Right atrium auricular region (tissue), 2 donors: Measurements from ENCODE around the gene ARHGEF28. TPM values are rescaled to one million over a fixed set of nuclear protein-coding genes. Genes with fewer than 3 reads are reported as not detected.

ENCODE experiments used
- DNase-seq: peaks from one replicate; pipeline ENCODE4 v3.0.0-alpha.2; 2019; ENCODE audit warnings: low spot score
- H3K27ac ChIP-seq, 2 donors: fragments of 200-600 bp; sonication (generic); 1 replicate in 1 of 2; 2 replicates in 1 of 2; pipeline ENCODE4 v1.5.1; 2016 to 2019
- H3K27me3 ChIP-seq, 2 donors: fragments of 200-600 bp; sonication (generic); one replicate each; pipeline versions ENCODE4 v1.5.1 to v1.6.0; 2017 to 2019
- H3K36me3 ChIP-seq: fragments of 200-600 bp; sonication (generic); one replicate; pipeline ENCODE4 v1.5.1; 2016
- H3K4me1 ChIP-seq, 2 donors: fragments of 200-600 bp; sonication (generic); one replicate each; pipeline versions ENCODE4 v1.5.1 to v1.6.0; 2017 to 2019
- H3K4me3 ChIP-seq, 2 donors: fragments of 200-600 bp; sonication (generic); 1 replicate in 1 of 2; 2 replicates in 1 of 2; pipeline ENCODE4 v1.5.1; 2017 to 2019; ENCODE audit warnings: mild to moderate bottlenecking in 1 of 2, moderate library complexity in 1 of 2
- H3K9me3 ChIP-seq, 2 donors: fragments of 200-600 bp; sonication (generic); one replicate each; pipeline ENCODE4 v1.5.1; 2019
- CTCF ChIP-seq, 2 donors: fragments of 200-600 bp; sonication (generic); IDR thresholded peaks; one replicate each; pipeline ENCODE4 v1.5.1; 2019; ENCODE audit warnings: antibody characterized with exemption in 2 of 2
- total RNA-seq, 2 donors: library from RNA; depleted of rRNA; stranded (reverse); fragments of >200 nt; gene quantifications; one replicate each; pipeline ENCODE4 v1.1.0, GENCODE V29; 2016

The ARHGEF28 gene
- total RNA-seq, 2 donors from 2014 or later, result 1.0 to 2.9 TPM

DNA sequence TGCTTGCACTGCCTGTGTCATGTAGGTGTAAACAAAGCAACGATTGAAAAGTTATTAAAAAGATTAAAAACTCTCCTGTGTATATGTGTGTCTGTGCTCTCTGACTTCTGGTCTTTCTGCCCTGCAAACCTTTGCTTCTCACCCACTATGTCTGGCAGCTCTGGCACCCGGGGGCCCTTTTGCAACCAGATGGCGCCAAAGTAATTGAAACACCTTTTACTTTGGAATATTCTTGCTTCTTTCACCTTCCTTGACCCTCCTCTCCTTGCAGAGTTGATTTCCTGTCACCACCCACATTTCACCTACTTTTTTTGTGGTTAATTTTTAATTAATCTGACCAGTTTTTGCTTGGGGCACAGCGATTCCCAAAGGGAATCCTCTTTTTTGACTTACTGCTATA, 275.5 kb downstream of the ARHGEF28 start:
- peak in 1 of 2 donors; percentile 29 for TF ChIP-seq CTCF (IDR thresholded peaks at IDR 0.05)

GRCh38 chr5:73902327-73903051, 276.5 kb downstream of the ARHGEF28 start:
- no peaks in the 10 kb centered on the region for H3K9me3 ChIP-seq
- no peak overlapping the region for H3K27ac ChIP-seq
- H3K4me3 ChIP-seq, result no peak overlapping the region
- peak; percentile 80 to 95 for TF ChIP-seq CTCF (IDR thresholded peaks at IDR 0.05)
- H3K36me3 ChIP-seq, result no peaks in the 10 kb centered on the region
- no peaks in the 10 kb centered on the region for H3K27me3 ChIP-seq
- H3K4me1 ChIP-seq, result no peaks in the 10 kb centered on the region
- no peak for DNase-seq

More for the DNA sequence above, 275.5 kb downstream of the ARHGEF28 start:
- Histone ChIP-seq H3K36me3 (no peaks in the 10 kb centered on the region), H3K9me3 (no peaks in the 10 kb centered on the region), H3K4me1 (no peaks in the 10 kb centered on the region), H3K27me3 (no peaks in the 10 kb centered on the region), H3K4me3 (no peak overlapping the region), H3K27ac (no peak overlapping the region)
- DNase-seq, result no peak

GRCh38 chr5:73903169-73903568, 277.2 kb downstream of the ARHGEF28 start:
- no peak for DNase-seq
- Histone ChIP-seq H3K9me3 (no peaks in the 10 kb centered on the region), H3K27ac (no peak overlapping the region), H3K4me3 (no peak overlapping the region), H3K27me3 (no peaks in the 10 kb centered on the region), H3K36me3 (no peaks in the 10 kb centered on the region), H3K4me1 (no peaks in the 10 kb centered on the region)
- no peak for TF ChIP-seq CTCF (IDR thresholded peaks at IDR 0.05)

- Histone ChIP-seq H3K4me3 (no peak overlapping the region), H3K9me3 (no peaks in the 10 kb centered on the region), H3K27me3 (no peaks in the 10 kb centered on the region), H3K4me1 (no peaks in the 10 kb centered on the region), H3K27ac (no peak overlapping the region), H3K36me3 (no peaks in the 10 kb centered on the region)
- no peak for DNase-seq
- TF ChIP-seq CTCF (IDR thresholded peaks at IDR 0.05), result no peak
These were observed 280.3 kb downstream of the ARHGEF28 start for GRCh38 chr5:73906277-73906676.

GRCh38 chr5:73907164-73907563, 281.2 kb downstream of the ARHGEF28 start:
- Histone ChIP-seq H3K4me3 (no peak overlapping the region), H3K27me3 (no peaks in the 10 kb centered on the region)

More at GRCh38 chr5:73907164-73907563, 281.2 kb downstream of the ARHGEF28 start:
- no peaks in the 10 kb centered on the region for H3K9me3 ChIP-seq
- no peaks in the 10 kb centered on the region for H3K36me3 ChIP-seq
- H3K27ac ChIP-seq, result no peak overlapping the region
- H3K4me1 ChIP-seq, result no peaks in the 10 kb centered on the region
- DNase-seq, result no peak
- TF ChIP-seq CTCF (IDR thresholded peaks at IDR 0.05), result no peak
